Gastrocnemius medialis (tissue), 4 donors: ENCODE measurements around the gene SFMBT2. TPM values are rescaled to one million over a fixed set of nuclear protein-coding genes. Genes with fewer than 3 reads are reported as not detected.

Source experiments
- ATAC-seq, 2 donors: fragments of 150-250 bp; one replicate each; pipeline ENCODE4 v1.9.1; 2016
- DNase-seq, 2 donors: peaks; one replicate each; pipeline ENCODE4 v3.0.0-alpha.2; 2019
- H3K27ac ChIP-seq, 4 donors: fragments of 200-600 bp; sonication (generic); 1 replicate in 1 of 4; 2 replicates in 3 of 4; pipeline ENCODE4 v1.5.1; 2016 to 2018; ENCODE audit warnings: mild to moderate bottlenecking in 2 of 4, moderate library complexity in 1 of 4
- H3K27me3 ChIP-seq, 3 donors: fragments of 200-600 bp; sonication (generic) in 2 of 3; 1 replicate in 1 of 3; 2 replicates in 2 of 3; pipeline versions ENCODE4 v1.5.1 to v1.6.0; 2016 to 2019; ENCODE audit warnings: mild to moderate bottlenecking in 1 of 3, moderate library complexity in 1 of 3
- H3K36me3 ChIP-seq, 2 donors: fragments of 200-600 bp; sonication (generic) in 1 of 2; one replicate each; pipeline ENCODE4 v1.5.1; 2017 to 2018
- H3K4me1 ChIP-seq, 2 donors: fragments of 200-600 bp; sonication (generic) in 1 of 2; one replicate each; pipeline ENCODE4 v1.5.1; 2016 to 2017; ENCODE audit warnings: mild to moderate bottlenecking in 2 of 2
- H3K4me3 ChIP-seq, 4 donors: fragments of 200-600 bp; sonication (generic) in 3 of 4; 1 replicate in 1 of 4; 2 replicates in 3 of 4; pipeline ENCODE4 v1.5.1; 2016 to 2019; ENCODE audit warnings: mild to moderate bottlenecking in 2 of 4
- H3K9me3 ChIP-seq, 3 donors: fragments of 200-600 bp; sonication (generic) in 2 of 3; 1 replicate in 1 of 3; 2 replicates in 2 of 3; pipeline ENCODE4 v1.5.1; 2016 to 2019
- CTCF ChIP-seq, 5 experiments: fragments of 450-650 bp in 3 of 5; fragments of 200-600 bp in 2 of 5; sonication (generic) in 2 of 5; IDR thresholded peaks in 4 of 5; conservative IDR thresholded peaks in 1 of 5; 1 replicate in 4 of 5; 2 replicates in 1 of 5; pipeline ENCODE4 v1.5.1; 2016 to 2019; ENCODE audit warnings: antibody characterized with exemption in 5 of 5, mild to moderate bottlenecking in 3 of 5, moderate library complexity in 3 of 5
- POLR2A ChIP-seq, 2 donors: fragments of 450-650 bp; IDR thresholded peaks; one replicate each; pipeline ENCODE4 v1.6.1; 2017; ENCODE audit warnings: antibody characterized with exemption in 2 of 2, mild to moderate bottlenecking in 2 of 2, moderate library complexity in 2 of 2
- in situ Hi-C, 4 donors: fragments of 200-750 bp; cut with MboI; loops; one replicate each; pipeline versions ENCODE4 v1.15.0 to v1.8.0; 2017; ENCODE audit warnings: low sequenced_read_pairs in 4 of 4
- intact Hi-C: fragments of 100-400 bp; cut with DNase I; formaldehyde crosslinking; loops from one replicate; pipeline ENCODE4 v1.15.1; 2023; ENCODE audit warnings: low total_unique reads
- total RNA-seq, 4 donors: library from RNA; depleted of rRNA; stranded (reverse); fragments of >200 nt; gene quantifications; one replicate each; pipeline versions ENCODE4 v1.1.0 to v1.2.3, GENCODE V29; 2016

Gene SFMBT2
- total RNA-seq, 4 donors from 2014 or later, result 1.1 to 6.9 (median 2.1) TPM

- intact Hi-C loops, result loop anchor here (1.0 to 10.0 kb wide), 3 partner anchors 148 to 1004 kb away; no protein-coding TSS in a partner anchor
- Histone ChIP-seq H3K4me1 (peaks cover 19 to 21% of the 10 kb centered on the region in 2 donors), H3K27ac (peak overlapping the region; percentile 76 to 85 (median 82)), H3K36me3 (no peaks in the 10 kb centered on the region), H3K9me3 (no peaks in the 10 kb centered on the region), H3K27me3 (no peaks in the 10 kb centered on the region), H3K4me3 (peak overlapping the region; percentile 58 to 83 (median 73))
- no peak for TF ChIP-seq POLR2A (IDR thresholded peaks at IDR 0.05)
- TF ChIP-seq CTCF (IDR thresholded peaks at IDR 0.05 in 4 of 5, conservative IDR thresholded peaks at IDR 0.05 in 1 of 5), result peak; percentile 50 to 70 (median 67)
- DNase-seq, result peak in 1 of 2 donors; percentile 57
- in situ Hi-C loops, result loop anchor here in 3 of 4 donors (5.0 to 25.0 kb wide), 5 partner anchors 146 to 996 kb away; no protein-coding TSS in a partner anchor
- ATAC-seq, result peak; percentile 39 to 45
Measured at GRCh38 chr10:7408291-7409044, 2.4 kb downstream of the SFMBT2 start.

- no peaks in the 10 kb centered on the region for H3K36me3 ChIP-seq
- TF ChIP-seq CTCF (IDR thresholded peaks at IDR 0.05 in 4 of 5, conservative IDR thresholded peaks at IDR 0.05 in 1 of 5) (no peak), POLR2A (IDR thresholded peaks at IDR 0.05) (peak in 1 of 2 donors; percentile 16)
- intact Hi-C loops, result loop anchor here (1.0 to 10.0 kb wide), 3 partner anchors 147 to 1003 kb away; no protein-coding TSS in a partner anchor
- H3K27me3 ChIP-seq, result no peaks in the 10 kb centered on the region
- peak overlapping the region; percentile 58 to 83 (median 73) for H3K4me3 ChIP-seq
- H3K4me1 ChIP-seq, result peaks cover 25 to 27% of the 10 kb centered on the region in 2 donors
- H3K9me3 ChIP-seq, result no peaks in the 10 kb centered on the region
- DNase-seq (peak in 1 of 2 donors; percentile 27), ATAC-seq (peak in 1 of 2 donors; percentile 1)
- in situ Hi-C loops, result loop anchor here in 3 of 4 donors (5.0 to 25.0 kb wide), 5 partner anchors 145 to 995 kb away; no protein-coding TSS in a partner anchor
- peak overlapping the region; percentile 76 to 85 (median 82) for H3K27ac ChIP-seq
Measured at GRCh38 chr10:7407368-7408290, 3.2 kb downstream of the SFMBT2 start.

- Histone ChIP-seq H3K27ac (peak overlapping the region; percentile 76 to 85 (median 82)), H3K4me3 (peak overlapping the region; percentile 58 to 83 (median 73)), H3K9me3 (no peaks in the 10 kb centered on the region), H3K36me3 (no peaks in the 10 kb centered on the region), H3K4me1 (peaks cover 25 to 32% of the 10 kb centered on the region in 2 donors), H3K27me3 (no peaks in the 10 kb centered on the region)
- no peak for ATAC-seq
- no peak for DNase-seq
- no peak for TF ChIP-seq POLR2A (IDR thresholded peaks at IDR 0.05)
- TF ChIP-seq CTCF (IDR thresholded peaks at IDR 0.05 in 4 of 5, conservative IDR thresholded peaks at IDR 0.05 in 1 of 5), result no peak
- in situ Hi-C loops (loop anchor here in 3 of 4 donors (5.0 to 25.0 kb wide), 5 partner anchors 145 to 995 kb away; no protein-coding TSS in a partner anchor), intact Hi-C loops (loop anchor here (10.0 kb wide), 1 partner anchor 1002 kb away; no protein-coding TSS in a partner anchor)
Measured at GRCh38 chr10:7406712-7407333, 4.0 kb downstream of the SFMBT2 start.

GRCh38 chr10:7405637-7406036 lies 5.2 kb downstream of the SFMBT2 start:
- ATAC-seq, result no peak
- intact Hi-C loops, result loop anchor here (10.0 kb wide), 1 partner anchor 1001 kb away; no protein-coding TSS in a partner anchor
- Histone ChIP-seq H3K36me3 (no peaks in the 10 kb centered on the region), H3K27ac (peak overlapping the region; percentile 26 to 84 (median 78)), H3K27me3 (no peaks in the 10 kb centered on the region), H3K9me3 (no peaks in the 10 kb centered on the region), H3K4me3 (no peak overlapping the region), H3K4me1 (peaks cover 29 to 36% of the 10 kb centered on the region in 2 donors)
- TF ChIP-seq CTCF (IDR thresholded peaks at IDR 0.05 in 4 of 5, conservative IDR thresholded peaks at IDR 0.05 in 1 of 5) (no peak), POLR2A (IDR thresholded peaks at IDR 0.05) (no peak)
- in situ Hi-C loops, result loop anchor here in 3 of 4 donors (5.0 to 25.0 kb wide), 5 partner anchors 143 to 993 kb away; no protein-coding TSS in a partner anchor
- DNase-seq, result no peak
